ENCODE results near the gene CAMKK2.
"Not testable (repeated sequence)": the region's sequence is repeated elsewhere in the genome, so short reads cannot be mapped to it uniquely, and the experiment has no call there.

The CAMKK2 gene

GRCh38 chr12:121298411-121298810 lies 1.9 kb upstream of the CAMKK2 start:
- DNase-seq (ENCODE audit: low spot score): not testable (repeated sequence)

GRCh38 chr12:121297435-121297991 lies 1.0 kb upstream of the CAMKK2 start:
- DNase-seq (ENCODE audit: low spot score): peak; percentile 70

- peak; percentile 47 for DNase-seq (ENCODE audit: low spot score)
Measured at GRCh38 chr12:121295746-121296617, 527 bp downstream of the CAMKK2 start.

GRCh38 chr12:121295116-121295745 lies 1.3 kb downstream of the CAMKK2 start:
- no peak for DNase-seq (ENCODE audit: low spot score)

- DNase-seq (ENCODE audit: low spot score): no peak
Measured at GRCh38 chr12:121294151-121294889, 2.2 kb downstream of the CAMKK2 start.

- no peak for DNase-seq (ENCODE audit: low spot score)
Measured at GRCh38 chr12:121293603-121294002, 2.9 kb downstream of the CAMKK2 start.

GRCh38 chr12:121290410-121290809 lies 6.1 kb downstream of the CAMKK2 start:
- no peak for DNase-seq (ENCODE audit: low spot score)

- no peak for DNase-seq (ENCODE audit: low spot score)
Measured at GRCh38 chr12:121289962-121290361, 6.5 kb downstream of the CAMKK2 start.

- DNase-seq (ENCODE audit: low spot score): no peak
Measured at GRCh38 chr12:121288986-121289385, 7.5 kb downstream of the CAMKK2 start.

GRCh38 chr12:121288158-121288845 lies 8.2 kb downstream of the CAMKK2 start:
- no peak for DNase-seq (ENCODE audit: low spot score)

GRCh38 chr12:121287267-121287954 lies 9.1 kb downstream of the CAMKK2 start:
- DNase-seq (ENCODE audit: low spot score): no peak

GRCh38 chr12:121285856-121286255 lies 10.7 kb downstream of the CAMKK2 start:
- DNase-seq (ENCODE audit: low spot score): no peak

GRCh38 chr12:121284551-121285390 lies 11.7 kb downstream of the CAMKK2 start:
- peak; percentile 45 for DNase-seq (ENCODE audit: low spot score)

GRCh38 chr12:121283841-121284240 lies 12.7 kb downstream of the CAMKK2 start:
- DNase-seq (ENCODE audit: low spot score): no peak

- DNase-seq (ENCODE audit: low spot score): no peak
Measured at GRCh38 chr12:121283388-121283787, 13.1 kb downstream of the CAMKK2 start.

- not testable (repeated sequence) for DNase-seq (ENCODE audit: low spot score)
Measured at GRCh38 chr12:121282910-121283309, 13.6 kb downstream of the CAMKK2 start.

GRCh38 chr12:121282072-121282742 lies 14.3 kb downstream of the CAMKK2 start:
- DNase-seq (ENCODE audit: low spot score): no peak

- DNase-seq (ENCODE audit: low spot score): not testable (repeated sequence)
Measured at GRCh38 chr12:121281116-121281515, 15.4 kb downstream of the CAMKK2 start.

- not testable (repeated sequence) for DNase-seq (ENCODE audit: low spot score)
Measured at GRCh38 chr12:121280531-121280930, 16.0 kb downstream of the CAMKK2 start.

GRCh38 chr12:121279507-121279915 lies 17.0 kb downstream of the CAMKK2 start:
- peak; percentile 42 for DNase-seq (ENCODE audit: low spot score)

Data from hepatic stellate cell (primary cell).